ENCODE measurements around the gene SRC.

DNA sequence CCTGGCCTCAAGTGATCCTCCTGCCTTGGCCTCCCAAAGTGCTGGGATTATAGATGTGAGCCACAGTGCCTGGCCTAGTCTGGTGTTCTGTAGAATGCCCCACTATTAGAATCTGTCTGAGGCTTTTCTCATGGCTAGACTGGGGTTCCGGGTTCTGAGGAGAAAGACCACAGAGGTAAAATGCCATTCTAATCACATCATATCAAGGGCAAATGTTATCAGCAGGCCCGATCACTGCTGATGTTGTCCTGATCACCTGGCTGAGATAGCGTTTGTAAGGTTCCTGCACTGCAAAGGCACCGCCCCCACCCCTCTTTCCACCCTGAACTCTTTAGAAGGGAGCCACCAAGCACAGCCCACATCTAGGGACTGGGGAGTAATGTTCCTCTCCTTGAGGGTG, 6.7 kb upstream of the SRC start:
- TF ChIP-seq SP1 (IDR thresholded peaks at IDR 0.05), result no peak
- no peak for TF ChIP-seq SUZ12 (IDR thresholded peaks at IDR 0.05)
- TF ChIP-seq CTBP1 (IDR thresholded peaks at IDR 0.05; ENCODE audit: borderline replicate concordance), result no peak
- no peak for TF ChIP-seq ARNT (IDR thresholded peaks at IDR 0.05)
- TF ChIP-seq TARDBP (IDR thresholded peaks at IDR 0.05), result no peak
- no peak for TF ChIP-seq FOXM1 (IDR thresholded peaks at IDR 0.05; ENCODE audit: borderline replicate concordance)
- no peak for TF ChIP-seq ZNF384 (IDR thresholded peaks at IDR 0.05)
- no peak for TF ChIP-seq HDGF (IDR thresholded peaks at IDR 0.05; ENCODE audit: borderline replicate concordance)
- TF ChIP-seq NFRKB (IDR thresholded peaks at IDR 0.05), result no peak
- TF ChIP-seq ELF4 (IDR thresholded peaks at IDR 0.05), result no peak
